WTC11 (cell line): ENCODE results near the gene PPP1R1B. TPM values are rescaled to one million over a fixed set of nuclear protein-coding genes. Genes with fewer than 3 reads are reported as not detected.

Experiments used
- ATAC-seq: fragments of 200-7000 bp; cut with Tn5 transposase; 2 replicates; pipeline ENCODE4 v1.10.0; 2021; ENCODE audit warnings: mild to moderate bottlenecking, moderate library complexity
- CTCF ChIA-PET: fragments of 300-600 bp; sonication (Branson Sonifier 250); formaldehyde crosslinking; loops from one replicate; lab custom pipeline; 2021; ENCODE audit warnings: antibody characterized with exemption; lab: Charles Lee
- POLR2A ChIA-PET: fragments of 350-600 bp; sonication (Branson Sonifier 250); formaldehyde crosslinking; loops from one replicate; lab custom pipeline; 2021; ENCODE audit warnings: antibody characterized with exemption; lab: Charles Lee
- DNase-seq: peaks from one replicate; pipeline ENCODE4 v3.0.0; 2021; ENCODE audit warnings: low spot score
- H3K27ac Mint-ChIP-seq: 2 replicates; pipeline ENCODE4 v1.8.0; 2021; ENCODE audit warnings: mixed read lengths
- H3K27me3 Mint-ChIP-seq: 2 replicates; pipeline ENCODE4 v1.8.0; 2021; ENCODE audit warnings: low read depth, mild to moderate bottlenecking, moderate library complexity, mixed read lengths
- H3K36me3 Mint-ChIP-seq: 2 replicates; pipeline ENCODE4 v1.8.0; 2021; ENCODE audit warnings: mixed read lengths
- H3K4me1 Mint-ChIP-seq: 2 replicates; pipeline ENCODE4 v1.8.0; 2022; ENCODE audit warnings: mixed read lengths
- H3K4me3 Mint-ChIP-seq: 2 replicates; pipeline ENCODE4 v1.8.0; 2021; ENCODE audit warnings: mild to moderate bottlenecking, moderate library complexity, mixed read lengths
- H3K9me3 Mint-ChIP-seq: 2 replicates; pipeline ENCODE4 v1.8.0; 2021; ENCODE audit warnings: mixed read lengths
- EMX1 ChIP-seq: fragments of 250-450 bp; sonication (Bioruptor Pico); IDR thresholded peaks from 2 replicates; pipeline ENCODE4 v1.8.0; 2021; ENCODE audit warnings: mild to moderate bottlenecking
- FOXK1 ChIP-seq: sonication (generic); formaldehyde crosslinking; IDR thresholded peaks from 2 replicates; pipeline ENCODE4 v1.8.0; 2022; ENCODE audit warnings: mild to moderate bottlenecking, moderate library complexity, missing genetic modification reagents
- FOXP4 ChIP-seq: sonication (generic); formaldehyde crosslinking; IDR thresholded peaks from 2 replicates; pipeline ENCODE4 v1.8.0; 2022; ENCODE audit warnings: mild to moderate bottlenecking, missing genetic modification reagents
- GRHL2 ChIP-seq: fragments of 250-450 bp; sonication (Bioruptor Pico); IDR thresholded peaks from 2 replicates; pipeline ENCODE4 v1.8.0; 2022; ENCODE audit warnings: mild to moderate bottlenecking, moderate library complexity; ENCODE audit not compliant: insufficient replicate concordance, severe bottlenecking
- IRF1 ChIP-seq: sonication (generic); formaldehyde crosslinking; IDR thresholded peaks from 2 replicates; pipeline ENCODE4 v1.8.0; 2023; ENCODE audit warnings: missing genetic modification reagents
- IRF2 ChIP-seq: sonication (generic); formaldehyde crosslinking; IDR thresholded peaks from 2 replicates; pipeline ENCODE4 v1.8.0; 2022; ENCODE audit warnings: low read depth, missing genetic modification reagents, borderline replicate concordance
- JAZF1 ChIP-seq: fragments of 250-450 bp; sonication (Bioruptor Pico); IDR thresholded peaks from 2 replicates; pipeline ENCODE4 v1.9.0; 2021; ENCODE audit warnings: moderate library complexity, mild to moderate bottlenecking, inconsistent platforms
- JUN ChIP-seq: sonication (generic); formaldehyde crosslinking; IDR thresholded peaks from 2 replicates; pipeline ENCODE4 v1.8.0; 2023; ENCODE audit warnings: mild to moderate bottlenecking, missing genetic modification reagents
- MLX ChIP-seq: sonication (generic); formaldehyde crosslinking; IDR thresholded peaks from 2 replicates; pipeline ENCODE4 v1.8.1; 2023; ENCODE audit warnings: mild to moderate bottlenecking, missing genetic modification reagents, moderate library complexity
- NR3C1 ChIP-seq: sonication (generic); formaldehyde crosslinking; conservative IDR thresholded peaks from 2 replicates; pipeline ENCODE4 v1.8.1; 2023; ENCODE audit warnings: low read depth, mild to moderate bottlenecking, missing genetic modification reagents
- RORB ChIP-seq: fragments of 250-450 bp; sonication (Bioruptor Pico); IDR thresholded peaks from 2 replicates; pipeline ENCODE4 v1.9.0; 2021; ENCODE audit warnings: mild to moderate bottlenecking
- SMAD3 ChIP-seq: sonication (generic); formaldehyde crosslinking; IDR thresholded peaks from 2 replicates; pipeline ENCODE4 v1.8.0; 2022; ENCODE audit warnings: missing genetic modification reagents, mild to moderate bottlenecking, borderline replicate concordance
- SMAD4 ChIP-seq: sonication (generic); formaldehyde crosslinking; IDR thresholded peaks from 2 replicates; pipeline ENCODE4 v1.8.0; 2022; ENCODE audit warnings: mild to moderate bottlenecking, missing genetic modification reagents
- SP1 ChIP-seq: sonication (generic); formaldehyde crosslinking; conservative IDR thresholded peaks from 2 replicates; pipeline ENCODE4 v1.8.1; 2022; ENCODE audit warnings: missing genetic modification reagents
- STAT6 ChIP-seq: sonication (generic); formaldehyde crosslinking; conservative IDR thresholded peaks from 2 replicates; pipeline ENCODE4 v1.8.1; 2023; ENCODE audit warnings: mild to moderate bottlenecking, low read depth, missing genetic modification reagents, moderate library complexity
- ZBTB21 ChIP-seq: sonication (generic); formaldehyde crosslinking; IDR thresholded peaks from 2 replicates; pipeline ENCODE4 v1.8.1; 2023; ENCODE audit warnings: mild to moderate bottlenecking, missing genetic modification reagents, borderline replicate concordance
- ZNF219 ChIP-seq: sonication (generic); formaldehyde crosslinking; IDR thresholded peaks from 2 replicates; pipeline ENCODE4 v1.8.0; 2023; ENCODE audit warnings: missing genetic modification reagents, mild to moderate bottlenecking, borderline replicate concordance
- ZNF232 ChIP-seq: sonication (generic); formaldehyde crosslinking; IDR thresholded peaks from 2 replicates; pipeline ENCODE4 v1.8.0; 2022; ENCODE audit warnings: mild to moderate bottlenecking, missing genetic modification reagents
- ZNF423 ChIP-seq: fragments of 250-450 bp; sonication (Bioruptor Pico); IDR thresholded peaks from 2 replicates; pipeline ENCODE4 v2.1.2; 2022; ENCODE audit warnings: mild to moderate bottlenecking, moderate library complexity
- total RNA-seq: library from RNA; stranded (reverse); gene quantifications from 3 replicates; pipeline ENCODE4 v1.2.3, GENCODE V29; 2021
- TF ChIP-seq, protein P1 (sequence below): sonication (generic); formaldehyde crosslinking; IDR thresholded peaks from 2 replicates; pipeline ENCODE4 v1.8.1; 2023; ENCODE audit warnings: mild to moderate bottlenecking, missing genetic modification reagents
- TF ChIP-seq, protein P2 (sequence below): sonication (generic); formaldehyde crosslinking; IDR thresholded peaks from 2 replicates; pipeline ENCODE4 v1.8.0; 2022; ENCODE audit warnings: mild to moderate bottlenecking, missing genetic modification reagents

The PPP1R1B gene
- total RNA-seq, 1 experiment from 2014 or later, result 20.5 TPM

GRCh38 chr17:39614545-39615157, 12.1 kb upstream of the PPP1R1B start:
- POLR2A ChIA-PET, result interaction anchor here (0.7 kb wide), 1 partner anchor 264 kb away, joined by 4 read pairs; no protein-coding TSS in a partner anchor
- Mint-ChIP-seq H3K36me3 (no peaks in the 10 kb centered on the region), H3K4me3 (no peak overlapping the region), H3K27me3 (peaks cover 87% of the 10 kb centered on the region), H3K27ac (no peak overlapping the region), H3K4me1 (peaks cover 3% of the 10 kb centered on the region), H3K9me3 (no peaks in the 10 kb centered on the region)
- CTCF ChIA-PET, result interaction anchor here (1.1 to 21.2 kb wide), 7 partner anchors 8 to 64 kb away, joined by 4 to 876 read pairs (median 14); partner anchors contain the start of genes PNMT and TCAP
- no peak for DNase-seq
- no peak for ATAC-seq
- TF ChIP-seq IRF2 (CRISPR knock-in tag) (no peak), SP1 (no peak)
- TF ChIP-seq, protein P1, sequence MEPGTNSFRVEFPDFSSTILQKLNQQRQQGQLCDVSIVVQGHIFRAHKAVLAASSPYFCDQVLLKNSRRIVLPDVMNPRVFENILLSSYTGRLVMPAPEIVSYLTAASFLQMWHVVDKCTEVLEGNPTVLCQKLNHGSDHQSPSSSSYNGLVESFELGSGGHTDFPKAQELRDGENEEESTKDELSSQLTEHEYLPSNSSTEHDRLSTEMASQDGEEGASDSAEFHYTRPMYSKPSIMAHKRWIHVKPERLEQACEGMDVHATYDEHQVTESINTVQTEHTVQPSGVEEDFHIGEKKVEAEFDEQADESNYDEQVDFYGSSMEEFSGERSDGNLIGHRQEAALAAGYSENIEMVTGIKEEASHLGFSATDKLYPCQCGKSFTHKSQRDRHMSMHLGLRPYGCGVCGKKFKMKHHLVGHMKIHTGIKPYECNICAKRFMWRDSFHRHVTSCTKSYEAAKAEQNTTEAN (CRISPR knock-in tag), result no peak

GRCh38 chr17:39615434-39615833, 11.3 kb upstream of the PPP1R1B start:
- TF ChIP-seq ZNF219 (CRISPR knock-in tag) (no peak), EMX1 (CRISPR knock-in tag) (no peak), JUN (no peak), ZNF232 (CRISPR knock-in tag) (no peak), SMAD4 (CRISPR knock-in tag) (no peak), ZNF423 (CRISPR knock-in tag) (no peak), FOXP4 (CRISPR knock-in tag) (no peak), SMAD3 (CRISPR knock-in tag) (no peak), ZBTB21 (CRISPR knock-in tag) (no peak), IRF1 (CRISPR knock-in tag) (no peak), GRHL2 (no peak), RORB (no peak), STAT6 (CRISPR knock-in tag) (no peak), JAZF1 (CRISPR knock-in tag) (no peak), FOXK1 (CRISPR knock-in tag) (no peak), NR3C1 (CRISPR knock-in tag) (no peak), MLX (CRISPR knock-in tag) (no peak)
- TF ChIP-seq, protein P2, sequence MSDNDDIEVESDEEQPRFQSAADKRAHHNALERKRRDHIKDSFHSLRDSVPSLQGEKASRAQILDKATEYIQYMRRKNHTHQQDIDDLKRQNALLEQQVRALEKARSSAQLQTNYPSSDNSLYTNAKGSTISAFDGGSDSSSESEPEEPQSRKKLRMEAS (CRISPR knock-in tag), result no peak
- H3K9me3 Mint-ChIP-seq, result no peaks in the 10 kb centered on the region
- H3K4me3 Mint-ChIP-seq, result no peak overlapping the region
- H3K4me1 Mint-ChIP-seq, result peaks cover 3% of the 10 kb centered on the region
- no peak overlapping the region for H3K27ac Mint-ChIP-seq
- peaks cover 86% of the 10 kb centered on the region for H3K27me3 Mint-ChIP-seq
- ChIA-PET POLR2A (no interaction called here), CTCF (interaction anchor here (1.1 to 21.2 kb wide), 6 partner anchors 7 to 65 kb away, joined by 4 to 876 read pairs (median 28); partner anchors contain the start of genes PNMT and TCAP)
- DNase-seq (no peak), ATAC-seq (no peak)
- no peaks in the 10 kb centered on the region for H3K36me3 Mint-ChIP-seq
